Muscle layer of duodenum (tissue), 2 donors: ENCODE results near the gene MCF2L.

Experiments
- H3K27ac ChIP-seq: one replicate; pipeline ENCODE4 v1.7.0; 2013; ENCODE audit warnings: mild to moderate bottlenecking, low read length
- H3K27me3 ChIP-seq: one replicate; pipeline ENCODE4 v1.7.0; 2013; ENCODE audit warnings: low read depth, mild to moderate bottlenecking, control low read depth, low read length
- H3K36me3 ChIP-seq, 2 donors: one replicate each; pipeline ENCODE4 v1.7.0; 2013; ENCODE audit warnings: low read length in 2 of 2, control low read depth in 1 of 2, mild to moderate bottlenecking in 1 of 2; ENCODE audit not compliant: insufficient read depth in 2 of 2, control insufficient read depth in 1 of 2
- H3K4me1 ChIP-seq, 2 donors: one replicate each; pipeline ENCODE4 v1.7.0; 2013; ENCODE audit warnings: low read length in 2 of 2, mild to moderate bottlenecking in 2 of 2, control low read depth in 1 of 2, moderate library complexity in 1 of 2; ENCODE audit not compliant: insufficient read depth in 2 of 2, control insufficient read depth in 1 of 2
- H3K4me3 ChIP-seq, 2 donors: one replicate each; pipeline ENCODE4 v1.7.0; 2013; ENCODE audit warnings: low read length in 2 of 2, low read depth in 1 of 2, mild to moderate bottlenecking in 1 of 2
- H3K9me3 ChIP-seq, 2 donors: one replicate each; pipeline ENCODE4 v1.7.0; 2013; ENCODE audit warnings: low read length in 2 of 2, control low read depth in 1 of 2, mild to moderate bottlenecking in 1 of 2; ENCODE audit not compliant: control insufficient read depth in 1 of 2
- donor health status: healthy.

MCF2L gene

GRCh38 chr13:113143466-113144254 lies 174.6 kb downstream of the MCF2L start:
- Histone ChIP-seq H3K27ac (no peak overlapping the region), H3K36me3 (no peaks in the 10 kb centered on the region), H3K27me3 (no peaks in the 10 kb centered on the region), H3K4me3 (no peak overlapping the region), H3K4me1 (no peaks in the 10 kb centered on the region), H3K9me3 (no peaks in the 10 kb centered on the region)

- no peaks in the 10 kb centered on the region for H3K4me1 ChIP-seq
- no peak overlapping the region for H3K27ac ChIP-seq
- no peaks in the 10 kb centered on the region for H3K27me3 ChIP-seq
- no peaks in the 10 kb centered on the region for H3K36me3 ChIP-seq
- no peaks in the 10 kb centered on the region for H3K9me3 ChIP-seq
- H3K4me3 ChIP-seq: no peak overlapping the region
These were observed 175.2 kb downstream of the MCF2L start for GRCh38 chr13:113144255-113144629.

DNA sequence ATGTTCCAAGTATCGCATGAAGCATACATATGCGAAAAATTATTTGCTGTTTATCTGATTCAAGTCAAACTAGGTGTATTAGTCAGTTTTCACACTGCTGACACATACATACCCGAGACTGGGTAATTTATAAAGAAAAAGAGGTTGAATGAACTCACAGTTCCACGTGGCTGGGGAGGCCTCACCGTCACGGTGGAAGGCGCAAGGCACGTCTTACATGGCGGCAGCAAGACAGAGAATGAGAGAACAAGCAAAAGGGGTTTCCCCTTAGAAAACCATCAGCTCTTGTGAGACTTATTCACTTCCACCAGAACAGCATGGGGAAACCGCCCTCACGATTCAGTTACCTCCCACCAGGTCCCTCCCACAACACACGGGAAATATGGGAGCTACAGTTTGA lies 176.5 kb downstream of the MCF2L start:
- Histone ChIP-seq H3K4me3 (no peak overlapping the region), H3K9me3 (no peaks in the 10 kb centered on the region), H3K27me3 (no peaks in the 10 kb centered on the region), H3K4me1 (no peaks in the 10 kb centered on the region), H3K27ac (no peak overlapping the region), H3K36me3 (no peaks in the 10 kb centered on the region)

DNA sequence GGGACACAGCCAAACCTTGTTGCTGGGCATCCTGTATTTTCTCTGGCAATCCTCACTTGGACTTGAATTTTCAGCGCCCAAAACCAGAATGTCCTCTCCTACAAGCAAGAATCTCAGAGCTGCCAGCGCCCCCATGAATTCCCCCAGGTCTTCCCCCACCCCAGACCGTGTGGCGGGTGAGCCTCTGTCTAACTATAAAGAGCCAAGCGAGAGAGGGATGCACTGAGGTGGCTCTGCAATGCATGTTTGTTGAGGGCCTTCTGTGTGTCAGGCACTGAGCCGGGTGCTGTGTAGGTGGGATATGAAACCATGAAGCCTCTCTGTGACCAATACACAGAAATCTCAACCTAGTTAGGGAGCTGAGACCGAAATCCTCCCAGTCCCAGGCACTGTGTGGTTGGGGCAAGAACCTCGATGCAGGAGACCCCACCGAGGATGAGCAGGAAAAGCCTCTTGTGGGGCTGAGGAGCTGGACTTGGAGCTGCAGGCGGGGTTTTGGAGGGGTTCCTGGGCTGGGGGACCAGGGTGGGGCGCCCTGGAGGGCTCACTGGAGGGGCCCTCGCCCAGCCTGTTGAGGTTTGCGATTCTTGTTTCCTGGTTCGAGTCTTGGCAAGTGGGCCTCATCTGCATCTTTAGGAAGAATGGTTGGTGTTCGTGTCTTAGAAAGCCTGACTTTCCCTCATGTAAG lies 177.0 kb downstream of the MCF2L start:
- Histone ChIP-seq H3K9me3 (no peaks in the 10 kb centered on the region), H3K27ac (no peak overlapping the region), H3K27me3 (no peaks in the 10 kb centered on the region), H3K4me1 (no peaks in the 10 kb centered on the region), H3K4me3 (no peak overlapping the region), H3K36me3 (no peaks in the 10 kb centered on the region)

- no peak overlapping the region for H3K4me3 ChIP-seq
- no peaks in the 10 kb centered on the region for H3K27me3 ChIP-seq
- H3K4me1 ChIP-seq: no peaks in the 10 kb centered on the region
- H3K36me3 ChIP-seq: no peaks in the 10 kb centered on the region
- H3K27ac ChIP-seq: no peak overlapping the region
- no peaks in the 10 kb centered on the region for H3K9me3 ChIP-seq
These were observed 177.7 kb downstream of the MCF2L start for GRCh38 chr13:113146750-113147149.

GRCh38 chr13:113147206-113147605 lies 178.2 kb downstream of the MCF2L start:
- H3K9me3 ChIP-seq: no peaks in the 10 kb centered on the region
- H3K27me3 ChIP-seq: no peaks in the 10 kb centered on the region
- H3K36me3 ChIP-seq: no peaks in the 10 kb centered on the region
- no peak overlapping the region for H3K4me3 ChIP-seq
- no peaks in the 10 kb centered on the region for H3K4me1 ChIP-seq
- H3K27ac ChIP-seq: no peak overlapping the region

DNA sequence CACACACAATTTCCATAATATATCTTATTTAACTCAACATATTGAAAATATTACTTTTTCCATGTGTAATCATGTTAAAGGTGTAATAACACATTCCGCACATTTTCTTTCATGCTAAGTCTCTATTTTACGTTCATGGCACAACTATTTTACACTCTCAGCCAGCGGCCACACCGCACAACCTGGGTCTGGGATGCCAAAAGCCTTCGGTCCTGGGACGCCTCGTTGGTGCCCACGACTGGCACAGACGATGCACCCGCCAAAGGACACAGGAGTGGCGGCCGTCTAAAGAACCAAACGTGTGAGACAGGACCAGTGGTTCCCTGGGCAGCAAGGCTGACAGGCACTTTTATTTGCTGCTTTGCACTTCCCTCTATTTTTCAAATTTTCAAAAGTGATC lies 179.4 kb downstream of the MCF2L start:
- Histone ChIP-seq H3K27me3 (no peaks in the 10 kb centered on the region), H3K4me3 (no peak overlapping the region), H3K9me3 (no peaks in the 10 kb centered on the region), H3K27ac (no peak overlapping the region), H3K36me3 (no peaks in the 10 kb centered on the region), H3K4me1 (peaks cover 0 to 9% of the 10 kb centered on the region in 2 donors)

DNA sequence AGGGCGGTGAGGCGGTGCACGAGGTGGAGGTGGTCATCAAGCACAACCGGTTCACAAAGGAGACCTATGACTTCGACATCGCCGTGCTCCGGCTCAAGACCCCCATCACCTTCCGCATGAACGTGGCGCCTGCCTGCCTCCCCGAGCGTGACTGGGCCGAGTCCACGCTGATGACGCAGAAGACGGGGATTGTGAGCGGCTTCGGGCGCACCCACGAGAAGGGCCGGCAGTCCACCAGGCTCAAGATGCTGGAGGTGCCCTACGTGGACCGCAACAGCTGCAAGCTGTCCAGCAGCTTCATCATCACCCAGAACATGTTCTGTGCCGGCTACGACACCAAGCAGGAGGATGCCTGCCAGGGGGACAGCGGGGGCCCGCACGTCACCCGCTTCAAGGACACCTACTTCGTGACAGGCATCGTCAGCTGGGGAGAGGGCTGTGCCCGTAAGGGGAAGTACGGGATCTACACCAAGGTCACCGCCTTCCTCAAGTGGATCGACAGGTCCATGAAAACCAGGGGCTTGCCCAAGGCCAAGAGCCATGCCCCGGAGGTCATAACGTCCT lies 180.0 kb downstream of the MCF2L start:
- Histone ChIP-seq H3K4me3 (no peak overlapping the region), H3K27ac (no peak overlapping the region), H3K4me1 (peaks cover 0 to 11% of the 10 kb centered on the region in 2 donors), H3K27me3 (no peaks in the 10 kb centered on the region), H3K9me3 (no peaks in the 10 kb centered on the region), H3K36me3 (no peaks in the 10 kb centered on the region)
